ENCODE data around the gene C1orf53. TPM values are rescaled to one million over a fixed set of nuclear protein-coding genes. Genes with fewer than 3 reads are reported as not detected.
"Not testable (repeated sequence)": the region's sequence is repeated elsewhere in the genome, so short reads cannot be mapped to it uniquely, and the experiment has no call there.

Gene C1orf53
- total RNA-seq, 2 experiments from 2014 or later = 2.4 to 4.1 TPM

- ChIA-PET POLR2A (interaction anchor here (0.6 to 1.4 kb wide), 12 partner anchors 9 to 684 kb away, joined by 3 to 5 read pairs (median 3); no protein-coding TSS in a partner anchor), CTCF (ENCODE audit: unreplicated experiment) (interaction anchor here (0.5 to 1.1 kb wide), 3 partner anchors 252 to 714 kb away, joined by 3 to 6 read pairs (median 4); no protein-coding TSS in a partner anchor)
- Histone ChIP-seq H3K4me1 (ENCODE audit: insufficient read depth, low read length, poor library complexity, severe bottlenecking) (no peaks in the 10 kb centered on the region), H4K20me1 (ENCODE audit: insufficient read depth, low read length) (no peaks in the 10 kb centered on the region), H3K79me2 (ENCODE audit: insufficient read depth, low read depth, low read length) (no peaks in the 10 kb centered on the region), H3K4me2 (ENCODE audit: low read length) (no peak overlapping the region), H3K4me3 (ENCODE audit: low read depth, low read length, poor library complexity, severe bottlenecking) (no peak overlapping the region), H3K9me2 (ENCODE audit: insufficient read depth, low read length) (no peaks in the 10 kb centered on the region), H3K27ac (ENCODE audit: low read depth, low read length, poor library complexity, severe bottlenecking) (no peak overlapping the region), H3K36me3 (ENCODE audit: insufficient read depth, low read length) (no peaks in the 10 kb centered on the region), H2AFZ (ENCODE audit: low read length) (no peak overlapping the region), H3K9me3 (ENCODE audit: low read length) (no peaks in the 10 kb centered on the region)
- TF ChIP-seq EZH2phosphoT487 (IDR thresholded peaks at IDR 0.05; ENCODE audit: borderline replicate concordance, low read depth, low read length) = no peak
- TF ChIP-seq, protein P1, sequence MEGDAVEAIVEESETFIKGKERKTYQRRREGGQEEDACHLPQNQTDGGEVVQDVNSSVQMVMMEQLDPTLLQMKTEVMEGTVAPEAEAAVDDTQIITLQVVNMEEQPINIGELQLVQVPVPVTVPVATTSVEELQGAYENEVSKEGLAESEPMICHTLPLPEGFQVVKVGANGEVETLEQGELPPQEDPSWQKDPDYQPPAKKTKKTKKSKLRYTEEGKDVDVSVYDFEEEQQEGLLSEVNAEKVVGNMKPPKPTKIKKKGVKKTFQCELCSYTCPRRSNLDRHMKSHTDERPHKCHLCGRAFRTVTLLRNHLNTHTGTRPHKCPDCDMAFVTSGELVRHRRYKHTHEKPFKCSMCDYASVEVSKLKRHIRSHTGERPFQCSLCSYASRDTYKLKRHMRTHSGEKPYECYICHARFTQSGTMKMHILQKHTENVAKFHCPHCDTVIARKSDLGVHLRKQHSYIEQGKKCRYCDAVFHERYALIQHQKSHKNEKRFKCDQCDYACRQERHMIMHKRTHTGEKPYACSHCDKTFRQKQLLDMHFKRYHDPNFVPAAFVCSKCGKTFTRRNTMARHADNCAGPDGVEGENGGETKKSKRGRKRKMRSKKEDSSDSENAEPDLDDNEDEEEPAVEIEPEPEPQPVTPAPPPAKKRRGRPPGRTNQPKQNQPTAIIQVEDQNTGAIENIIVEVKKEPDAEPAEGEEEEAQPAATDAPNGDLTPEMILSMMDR (conservative IDR thresholded peaks at IDR 0.05; ENCODE audit: low read length) = no peak
- no TSS peak for BruUV-seq (replicated peaks)
- no peak for DNase-seq (ENCODE audit: low spot score)
- intact Hi-C loops (cut with micrococcal nuclease; ENCODE audit: unreplicated experiment) = loop anchor here (1.0 to 5.0 kb wide), 5 partner anchors 55 to 349 kb away; no protein-coding TSS in a partner anchor
Measured at GRCh38 chr1:197869490-197870077, 32.8 kb upstream of the C1orf53 start.

DNA sequence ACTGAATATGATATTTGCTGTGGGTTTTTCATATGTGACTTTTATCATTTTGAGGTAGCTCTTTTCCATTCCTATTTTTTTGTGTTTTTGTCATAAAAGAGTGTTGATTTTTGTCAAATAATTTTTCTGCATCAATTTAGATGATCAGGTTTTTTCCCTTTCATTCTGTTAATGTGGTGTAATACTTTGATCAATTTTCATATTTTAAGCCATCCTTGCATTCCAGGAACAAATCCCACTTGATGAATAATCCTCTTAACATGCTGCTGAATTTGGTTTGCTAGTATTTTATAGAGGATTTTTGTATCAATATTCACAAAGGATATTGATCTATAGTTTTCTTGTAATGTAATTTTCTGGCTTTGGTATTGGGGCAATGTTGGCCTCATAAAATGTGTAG lies 25.5 kb upstream of the C1orf53 start:
- no peak overlapping the region for H3K4me2 ChIP-seq (ENCODE audit: low read length)
- no TSS peak for BruUV-seq (replicated peaks)
- no peaks in the 10 kb centered on the region for H3K9me2 ChIP-seq (ENCODE audit: insufficient read depth, low read length)
- H3K36me3 ChIP-seq (ENCODE audit: insufficient read depth, low read length) = no peaks in the 10 kb centered on the region
- ChIA-PET POLR2A (interaction anchor here (1.0 kb wide), 1 partner anchor 26 kb away, joined by 3 read pairs; the partner anchor contains the start of gene C1orf53), CTCF (ENCODE audit: unreplicated experiment) (no interaction called here)
- no peak overlapping the region for H3K27ac ChIP-seq (ENCODE audit: low read depth, low read length, poor library complexity, severe bottlenecking)
- no peaks in the 10 kb centered on the region for H3K79me2 ChIP-seq (ENCODE audit: insufficient read depth, low read depth, low read length)
- no peak overlapping the region for H2AFZ ChIP-seq (ENCODE audit: low read length)
- TF ChIP-seq, protein P1 (conservative IDR thresholded peaks at IDR 0.05; ENCODE audit: low read length) = no peak
- no peak for TF ChIP-seq EZH2phosphoT487 (IDR thresholded peaks at IDR 0.05; ENCODE audit: borderline replicate concordance, low read depth, low read length)
- no peak for DNase-seq (ENCODE audit: low spot score)
- H3K9me3 ChIP-seq (ENCODE audit: low read length) = no peaks in the 10 kb centered on the region
- H4K20me1 ChIP-seq (ENCODE audit: insufficient read depth, low read length) = no peaks in the 10 kb centered on the region
- no peak overlapping the region for H3K4me3 ChIP-seq (ENCODE audit: low read depth, low read length, poor library complexity, severe bottlenecking)
- intact Hi-C loops (cut with micrococcal nuclease; ENCODE audit: unreplicated experiment) = no loop called here
- no peaks in the 10 kb centered on the region for H3K4me1 ChIP-seq (ENCODE audit: insufficient read depth, low read length, poor library complexity, severe bottlenecking)

DNA sequence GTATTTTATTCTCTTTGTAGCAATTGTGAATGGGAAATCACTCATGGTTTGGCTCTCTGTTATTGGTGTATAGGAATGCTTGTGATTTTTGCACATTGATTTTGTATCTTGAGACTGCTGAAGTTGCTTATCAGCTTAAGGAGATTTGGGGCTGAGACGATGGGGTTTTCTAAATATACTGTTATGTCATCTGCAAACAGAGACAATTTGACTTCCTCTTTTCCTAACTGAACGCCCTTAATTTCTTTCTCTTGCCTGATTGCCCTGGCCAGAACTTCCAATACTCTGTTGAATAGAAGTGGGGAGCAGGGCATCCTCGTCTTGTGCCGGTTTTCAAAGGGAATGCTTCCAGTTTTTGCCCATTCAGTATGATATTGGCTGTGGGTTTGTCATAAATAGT lies 22.0 kb upstream of the C1orf53 start:
- H3K79me2 ChIP-seq (ENCODE audit: insufficient read depth, low read depth, low read length); BruUV-seq (replicated peaks); H4K20me1 ChIP-seq (ENCODE audit: insufficient read depth, low read length); H3K4me2 ChIP-seq (ENCODE audit: low read length); H2AFZ ChIP-seq (ENCODE audit: low read length); H3K9me2 ChIP-seq (ENCODE audit: insufficient read depth, low read length); H3K9me3 ChIP-seq (ENCODE audit: low read length); CTCF ChIA-PET (ENCODE audit: unreplicated experiment); H3K4me1 ChIP-seq (ENCODE audit: insufficient read depth, low read length, poor library complexity, severe bottlenecking); DNase-seq (ENCODE audit: low spot score); H3K27ac ChIP-seq (ENCODE audit: low read depth, low read length, poor library complexity, severe bottlenecking); H3K4me3 ChIP-seq (ENCODE audit: low read depth, low read length, poor library complexity, severe bottlenecking); intact Hi-C loops (cut with micrococcal nuclease; ENCODE audit: unreplicated experiment); H3K36me3 ChIP-seq (ENCODE audit: insufficient read depth, low read length): not testable (repeated sequence)
- POLR2A ChIA-PET = interaction anchor here (0.6 kb wide), 1 partner anchor 88 kb away, joined by 3 read pairs; no protein-coding TSS in a partner anchor

GRCh38 chr1:197882241-197882640 lies 20.2 kb upstream of the C1orf53 start:
- H3K79me2 ChIP-seq (ENCODE audit: insufficient read depth, low read depth, low read length); H3K9me3 ChIP-seq (ENCODE audit: low read length); H3K9me2 ChIP-seq (ENCODE audit: insufficient read depth, low read length); CTCF ChIA-PET (ENCODE audit: unreplicated experiment); H2AFZ ChIP-seq (ENCODE audit: low read length); H3K36me3 ChIP-seq (ENCODE audit: insufficient read depth, low read length); BruUV-seq (replicated peaks); intact Hi-C loops (cut with micrococcal nuclease; ENCODE audit: unreplicated experiment); H3K4me2 ChIP-seq (ENCODE audit: low read length); H3K4me3 ChIP-seq (ENCODE audit: low read depth, low read length, poor library complexity, severe bottlenecking); DNase-seq (ENCODE audit: low spot score); H4K20me1 ChIP-seq (ENCODE audit: insufficient read depth, low read length); H3K4me1 ChIP-seq (ENCODE audit: insufficient read depth, low read length, poor library complexity, severe bottlenecking); H3K27ac ChIP-seq (ENCODE audit: low read depth, low read length, poor library complexity, severe bottlenecking); POLR2A ChIA-PET: not testable (repeated sequence)

All from OCI-LY7 (cell line).